ENCODE results near the gene MSANTD7. TPM values are rescaled to one million over a fixed set of nuclear protein-coding genes. Genes with fewer than 3 reads are reported as not detected.

The MSANTD7 gene
- total and polyA plus RNA-seq, 9 of the 15 experiments (the other 6 are each of a cell fraction or from before 2014, with no cell fraction given) = 5.2 to 27.3 (median 23.6) TPM

DNA sequence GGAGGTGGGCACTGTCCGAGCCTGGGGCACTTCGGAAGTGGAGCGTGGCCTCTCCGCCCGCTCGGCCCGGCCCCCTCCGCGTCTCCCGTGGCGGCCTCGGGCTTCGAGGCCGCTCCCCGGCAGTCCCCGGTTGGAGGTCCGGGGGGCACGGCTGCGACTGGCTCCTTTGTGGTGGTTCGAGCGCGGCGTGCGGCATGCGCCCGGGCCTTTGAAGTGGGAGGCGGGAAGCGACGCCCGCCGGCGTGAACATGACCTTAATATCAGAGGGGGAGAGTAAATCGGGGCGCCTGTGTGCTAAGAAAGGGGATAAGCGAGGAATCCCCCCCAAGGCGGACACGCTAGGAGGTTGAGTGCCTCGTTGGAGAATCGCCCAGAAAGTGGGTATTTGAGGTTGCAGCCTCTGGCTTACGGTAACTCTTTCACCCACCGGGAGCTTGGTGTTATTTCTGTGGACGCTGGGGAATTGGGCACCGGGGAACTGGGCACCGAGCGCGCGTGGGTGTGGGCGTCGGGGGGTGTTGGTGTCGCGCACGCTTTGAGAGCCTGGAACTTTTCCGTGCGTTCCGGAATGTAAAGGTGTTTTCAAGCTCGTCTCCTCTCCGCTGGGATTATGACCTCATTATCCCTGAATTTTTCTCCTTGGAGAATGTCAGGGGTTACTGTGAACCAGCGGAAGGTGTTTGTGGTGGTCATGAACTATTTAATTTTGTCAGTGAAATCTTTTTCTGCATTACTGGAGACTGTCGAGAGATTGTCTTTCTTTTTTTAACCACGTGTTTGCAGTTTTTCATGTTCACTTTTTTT, 41.2 kb downstream of the MSANTD7 start (continued):
- TF ChIP-seq TAF9B (IDR thresholded peaks at IDR 0.05; ENCODE audit: partially characterized antibody) (no peak), MIER1 (IDR thresholded peaks at IDR 0.05; ENCODE audit: low read depth) (no peak), SNIP1 (IDR thresholded peaks at IDR 0.05; ENCODE audit: low read depth) (no peak), RBM22 (IDR thresholded peaks at IDR 0.05; ENCODE audit: low read depth, low read length, poor library complexity, severe bottlenecking) (no peak), RFX5 (IDR thresholded peaks at IDR 0.05; ENCODE audit: low read depth, low read length) (no peak), EGR1 (conservative IDR thresholded peaks at IDR 0.05) (peak; percentile 85), SAP30 (IDR thresholded peaks at IDR 0.05; ENCODE audit: borderline replicate concordance, insufficient read depth, low read depth, low read length, poor library complexity, severe bottlenecking) (peak; percentile 45), GATA2 (CRISPR knock-in tag; IDR thresholded peaks at IDR 0.05) (no peak), TCF3 (CRISPR knock-in tag; IDR thresholded peaks at IDR 0.05) (no peak)
- TF ChIP-seq, protein P1, sequence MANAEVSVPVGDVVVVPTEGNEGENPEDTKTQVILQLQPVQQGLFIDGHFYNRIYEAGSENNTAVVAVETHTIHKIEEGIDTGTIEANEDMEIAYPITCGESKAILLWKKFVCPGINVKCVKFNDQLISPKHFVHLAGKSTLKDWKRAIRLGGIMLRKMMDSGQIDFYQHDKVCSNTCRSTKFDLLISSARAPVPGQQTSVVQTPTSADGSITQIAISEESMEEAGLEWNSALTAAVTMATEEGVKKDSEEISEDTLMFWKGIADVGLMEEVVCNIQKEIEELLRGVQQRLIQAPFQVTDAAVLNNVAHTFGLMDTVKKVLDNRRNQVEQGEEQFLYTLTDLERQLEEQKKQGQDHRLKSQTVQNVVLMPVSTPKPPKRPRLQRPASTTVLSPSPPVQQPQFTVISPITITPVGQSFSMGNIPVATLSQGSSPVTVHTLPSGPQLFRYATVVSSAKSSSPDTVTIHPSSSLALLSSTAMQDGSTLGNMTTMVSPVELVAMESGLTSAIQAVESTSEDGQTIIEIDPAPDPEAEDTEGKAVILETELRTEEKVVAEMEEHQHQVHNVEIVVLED (CRISPR knock-in tag; IDR thresholded peaks at IDR 0.05) = no peak
- TF ChIP-seq, protein P2, sequence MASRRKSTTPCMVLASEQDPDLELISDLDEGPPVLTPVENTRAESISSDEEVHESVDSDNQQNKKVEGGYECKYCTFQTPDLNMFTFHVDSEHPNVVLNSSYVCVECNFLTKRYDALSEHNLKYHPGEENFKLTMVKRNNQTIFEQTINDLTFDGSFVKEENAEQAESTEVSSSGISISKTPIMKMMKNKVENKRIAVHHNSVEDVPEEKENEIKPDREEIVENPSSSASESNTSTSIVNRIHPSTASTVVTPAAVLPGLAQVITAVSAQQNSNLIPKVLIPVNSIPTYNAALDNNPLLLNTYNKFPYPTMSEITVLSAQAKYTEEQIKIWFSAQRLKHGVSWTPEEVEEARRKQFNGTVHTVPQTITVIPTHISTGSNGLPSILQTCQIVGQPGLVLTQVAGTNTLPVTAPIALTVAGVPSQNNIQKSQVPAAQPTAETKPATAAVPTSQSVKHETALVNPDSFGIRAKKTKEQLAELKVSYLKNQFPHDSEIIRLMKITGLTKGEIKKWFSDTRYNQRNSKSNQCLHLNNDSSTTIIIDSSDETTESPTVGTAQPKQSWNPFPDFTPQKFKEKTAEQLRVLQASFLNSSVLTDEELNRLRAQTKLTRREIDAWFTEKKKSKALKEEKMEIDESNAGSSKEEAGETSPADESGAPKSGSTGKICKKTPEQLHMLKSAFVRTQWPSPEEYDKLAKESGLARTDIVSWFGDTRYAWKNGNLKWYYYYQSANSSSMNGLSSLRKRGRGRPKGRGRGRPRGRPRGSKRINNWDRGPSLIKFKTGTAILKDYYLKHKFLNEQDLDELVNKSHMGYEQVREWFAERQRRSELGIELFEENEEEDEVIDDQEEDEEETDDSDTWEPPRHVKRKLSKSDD (conservative IDR thresholded peaks at IDR 0.05; ENCODE audit: low read length) = no peak
- TF ChIP-seq, protein P3, sequence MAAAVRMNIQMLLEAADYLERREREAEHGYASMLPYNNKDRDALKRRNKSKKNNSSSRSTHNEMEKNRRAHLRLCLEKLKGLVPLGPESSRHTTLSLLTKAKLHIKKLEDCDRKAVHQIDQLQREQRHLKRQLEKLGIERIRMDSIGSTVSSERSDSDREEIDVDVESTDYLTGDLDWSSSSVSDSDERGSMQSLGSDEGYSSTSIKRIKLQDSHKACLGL (CRISPR knock-in tag; IDR thresholded peaks at IDR 0.05; ENCODE audit: borderline replicate concordance, poor library complexity, severe bottlenecking) = no peak
- TF ChIP-seq, protein P4, sequence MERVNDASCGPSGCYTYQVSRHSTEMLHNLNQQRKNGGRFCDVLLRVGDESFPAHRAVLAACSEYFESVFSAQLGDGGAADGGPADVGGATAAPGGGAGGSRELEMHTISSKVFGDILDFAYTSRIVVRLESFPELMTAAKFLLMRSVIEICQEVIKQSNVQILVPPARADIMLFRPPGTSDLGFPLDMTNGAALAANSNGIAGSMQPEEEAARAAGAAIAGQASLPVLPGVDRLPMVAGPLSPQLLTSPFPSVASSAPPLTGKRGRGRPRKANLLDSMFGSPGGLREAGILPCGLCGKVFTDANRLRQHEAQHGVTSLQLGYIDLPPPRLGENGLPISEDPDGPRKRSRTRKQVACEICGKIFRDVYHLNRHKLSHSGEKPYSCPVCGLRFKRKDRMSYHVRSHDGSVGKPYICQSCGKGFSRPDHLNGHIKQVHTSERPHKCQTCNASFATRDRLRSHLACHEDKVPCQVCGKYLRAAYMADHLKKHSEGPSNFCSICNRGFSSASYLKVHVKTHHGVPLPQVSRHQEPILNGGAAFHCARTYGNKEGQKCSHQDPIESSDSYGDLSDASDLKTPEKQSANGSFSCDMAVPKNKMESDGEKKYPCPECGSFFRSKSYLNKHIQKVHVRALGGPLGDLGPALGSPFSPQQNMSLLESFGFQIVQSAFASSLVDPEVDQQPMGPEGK (CRISPR knock-in tag; IDR thresholded peaks at IDR 0.05; ENCODE audit: borderline replicate concordance) = no peak

All from K562 (cell line).